NCI-H2107 (cell line): ENCODE measurements around the gene CCDC154.
"Not testable (repeated sequence)": the region's sequence is repeated elsewhere in the genome, so short reads cannot be mapped to it uniquely, and the experiment has no call there.

ENCODE experiments used
- DNase-seq: peaks from one replicate; lab custom pipeline; 2025; lab: John Stamatoyannopoulos, UW

The CCDC154 gene

GRCh38 chr16:1455190-1456171 lies 11.1 kb upstream of the CCDC154 start:
- no peak for DNase-seq

GRCh38 chr16:1454561-1454960 lies 10.2 kb upstream of the CCDC154 start:
- no peak for DNase-seq

- DNase-seq, result no peak
These were observed 9.0 kb upstream of the CCDC154 start for GRCh38 chr16:1453316-1453715.

GRCh38 chr16:1452530-1452929 lies 8.2 kb upstream of the CCDC154 start:
- DNase-seq, result no peak

- no peak for DNase-seq
These were observed 7.5 kb upstream of the CCDC154 start for GRCh38 chr16:1451702-1452392.

- no peak for DNase-seq
These were observed 6.5 kb upstream of the CCDC154 start for GRCh38 chr16:1450841-1451240.

- no peak for DNase-seq
These were observed 5.9 kb upstream of the CCDC154 start for GRCh38 chr16:1450218-1450617.

GRCh38 chr16:1449201-1449788 lies 4.9 kb upstream of the CCDC154 start:
- no peak for DNase-seq

GRCh38 chr16:1448536-1449116 lies 4.3 kb upstream of the CCDC154 start:
- DNase-seq, result no peak

- DNase-seq, result no peak
These were observed 3.6 kb upstream of the CCDC154 start for GRCh38 chr16:1447965-1448364.

- no peak for DNase-seq
These were observed 2.1 kb upstream of the CCDC154 start for GRCh38 chr16:1446296-1447080.

GRCh38 chr16:1445518-1446203 lies 1.3 kb upstream of the CCDC154 start:
- no peak for DNase-seq

- no peak for DNase-seq
These were observed 568 bp upstream of the CCDC154 start for GRCh38 chr16:1444730-1445517.

- DNase-seq, result no peak
These were observed 868 bp downstream of the CCDC154 start for GRCh38 chr16:1443403-1443973.

GRCh38 chr16:1442697-1443096 lies 1.7 kb downstream of the CCDC154 start:
- DNase-seq, result no peak

- no peak for DNase-seq
These were observed 2.9 kb downstream of the CCDC154 start for GRCh38 chr16:1441391-1441829.

GRCh38 chr16:1439699-1440074 lies 4.7 kb downstream of the CCDC154 start:
- not testable (repeated sequence) for DNase-seq

- no peak for DNase-seq
These were observed 5.2 kb downstream of the CCDC154 start for GRCh38 chr16:1439058-1439698.
